GM12875 (cell line): Measurements from ENCODE around the gene CTNNBL1.

Experiments
- H3K4me3 ChIP-seq: one replicate; pipeline ENCODE4 v1.5.1; 2011; ENCODE audit warnings: low read depth, low read length, control low read depth
- CTCF ChIP-seq: IDR thresholded peaks from 2 replicates; pipeline ENCODE4 v1.5.1; 2011; ENCODE audit warnings: low read depth, mild to moderate bottlenecking, control low read depth, inconsistent platforms, low read length, moderate library complexity, borderline replicate concordance; ENCODE audit not compliant: insufficient read depth

The CTNNBL1 gene

GRCh38 chr20:37729909-37730308 lies 36.1 kb downstream of the CTNNBL1 start:
- no peak overlapping the region for H3K4me3 ChIP-seq
- TF ChIP-seq CTCF, result no peak

- H3K4me3 ChIP-seq, result no peak overlapping the region
- TF ChIP-seq CTCF, result no peak
Observed at GRCh38 chr20:37733416-37733815, 39.6 kb downstream of the CTNNBL1 start.

GRCh38 chr20:37734228-37734985 lies 40.6 kb downstream of the CTNNBL1 start:
- TF ChIP-seq CTCF, result no peak
- no peak overlapping the region for H3K4me3 ChIP-seq

- no peak for TF ChIP-seq CTCF
- H3K4me3 ChIP-seq, result no peak overlapping the region
Observed at GRCh38 chr20:37735541-37735940, 41.7 kb downstream of the CTNNBL1 start.

- H3K4me3 ChIP-seq, result no peak overlapping the region
- TF ChIP-seq CTCF, result no peak
Observed at GRCh38 chr20:37736132-37736531, 42.3 kb downstream of the CTNNBL1 start.

- no peak for TF ChIP-seq CTCF
- no peak overlapping the region for H3K4me3 ChIP-seq
Observed at GRCh38 chr20:37737826-37738420, 44.1 kb downstream of the CTNNBL1 start.

- no peak for TF ChIP-seq CTCF
- no peak overlapping the region for H3K4me3 ChIP-seq
Observed at GRCh38 chr20:37741055-37741454, 47.2 kb downstream of the CTNNBL1 start.
